GM19351 (cell line): ENCODE results near the gene SMU1.

Experiments
- ATAC-seq: cut with Tn5 transposase; IDR thresholded peaks from one replicate; pipeline ENCODE4 v1.9.1; 2021; ENCODE audit warnings: mild to moderate bottlenecking, moderate library complexity; ENCODE audit not compliant: unreplicated experiment

SMU1 gene

DNA sequence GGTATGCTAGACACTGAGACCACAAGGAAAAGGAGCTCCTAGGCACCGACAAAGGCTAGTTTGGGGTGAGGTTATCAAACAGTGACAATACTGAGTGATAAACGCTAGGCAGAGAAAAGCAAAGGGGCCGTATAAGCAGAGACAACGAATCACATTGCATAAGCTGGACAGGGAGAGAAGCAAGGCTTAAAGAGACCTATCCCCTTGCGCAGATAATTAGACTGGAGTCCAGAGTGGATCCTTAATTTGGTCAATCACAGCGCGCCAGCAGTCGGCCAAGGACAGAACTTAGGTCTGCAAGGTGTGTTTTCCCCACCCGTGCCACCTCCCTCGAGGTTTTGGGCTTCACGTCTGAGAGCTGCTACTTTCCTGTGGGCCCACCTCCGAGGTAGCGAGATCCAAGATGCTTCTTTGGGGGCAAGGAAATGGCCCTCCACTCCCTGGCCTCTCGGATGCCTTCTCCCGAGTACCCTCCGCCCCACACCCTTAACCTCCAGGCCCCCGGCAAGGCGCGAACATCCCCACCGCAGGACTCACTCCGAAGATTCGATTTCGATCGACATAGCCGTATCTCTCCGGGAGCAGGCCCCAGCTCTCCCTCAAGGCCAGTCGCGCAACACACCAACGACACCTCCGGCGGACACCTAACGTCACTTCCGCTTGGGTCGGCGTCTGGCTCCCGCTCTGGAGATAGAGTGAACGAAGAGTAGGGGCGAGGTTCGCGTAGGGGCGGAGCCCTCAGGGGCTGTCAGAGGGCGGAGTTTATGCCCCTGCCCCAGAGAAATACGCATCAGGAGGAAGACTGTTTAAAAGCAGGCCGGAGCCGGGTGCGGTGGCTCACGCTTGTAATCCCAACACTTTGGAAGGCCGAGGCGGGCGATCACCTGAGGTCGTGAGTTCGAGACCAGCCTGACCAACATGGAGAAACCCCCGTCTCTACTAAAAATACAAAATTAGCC is at the start of gene SMU1:
Gene SMU1 (minus strand): TSS at position 629 of the 959 bp plus-strand sequence. CDS start 66 bp downstream, at position 563.
- ATAC-seq: peak; percentile 99

GRCh38 chr9:33125461-33125860 is 49.0 kb upstream of the SMU1 start:
- no peak for ATAC-seq

- peak; percentile 67 for ATAC-seq
Measured at GRCh38 chr9:33124751-33125381, 48.4 kb upstream of the SMU1 start.

DNA sequence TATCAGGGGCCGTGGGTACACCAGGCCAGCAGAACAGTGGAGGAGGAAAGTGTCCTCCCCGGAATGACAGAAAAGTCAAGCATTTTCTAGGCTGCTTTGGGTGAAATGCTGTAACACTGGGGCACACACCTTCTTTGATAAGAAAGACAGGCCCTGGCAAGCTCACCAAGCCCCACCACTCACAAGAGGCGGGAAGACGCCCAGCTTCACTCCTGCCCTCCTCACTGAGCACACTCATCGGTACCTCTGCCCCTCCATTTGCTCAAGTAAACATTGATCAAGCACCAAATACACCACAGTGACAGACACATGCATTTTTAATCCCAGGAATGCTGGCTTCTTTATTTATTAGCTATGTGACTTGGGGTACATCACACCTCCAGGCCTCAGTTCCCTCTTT is 47.6 kb upstream of the SMU1 start:
- no peak for ATAC-seq

GRCh38 chr9:33123407-33124031 is 47.0 kb upstream of the SMU1 start:
- ATAC-seq: no peak

DNA sequence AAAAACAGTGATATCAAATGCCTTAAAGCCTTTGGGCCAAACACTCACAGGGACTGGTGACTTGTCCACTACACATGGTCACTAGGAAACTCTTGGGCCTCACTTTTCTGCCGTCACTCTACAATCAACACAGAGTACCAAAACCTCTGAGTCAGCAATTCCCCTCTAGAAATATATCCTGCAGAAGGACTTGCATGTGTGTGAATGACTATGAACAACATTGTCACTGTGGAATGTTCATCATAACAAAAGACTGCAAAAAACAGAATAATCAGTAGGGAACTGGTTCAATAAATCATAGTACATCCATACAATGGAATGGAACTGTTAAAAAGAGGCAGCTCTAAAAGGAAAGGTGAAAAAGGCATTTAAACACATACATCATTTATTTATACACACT is 44.1 kb upstream of the SMU1 start:
- no peak for ATAC-seq

DNA sequence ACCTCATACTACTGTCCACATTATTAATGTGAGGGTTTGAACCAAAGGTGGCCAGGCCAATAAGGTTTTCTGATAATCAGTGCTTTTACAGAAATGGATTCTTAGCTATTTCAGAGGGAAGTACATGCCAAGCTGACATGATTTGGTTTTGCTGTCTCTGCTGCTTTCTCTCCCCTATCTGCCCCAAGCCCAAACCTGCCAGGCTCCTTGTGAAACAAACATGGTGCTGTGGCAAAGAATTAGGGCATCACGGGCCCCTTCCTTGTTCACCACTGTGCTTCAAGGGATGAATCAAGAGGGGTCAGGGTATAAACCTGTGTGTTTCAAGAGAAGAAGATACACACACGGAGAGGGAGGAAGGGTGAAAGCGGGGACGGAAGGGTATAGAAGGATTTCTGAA is 41.3 kb upstream of the SMU1 start:
- no peak for ATAC-seq

GRCh38 chr9:33117306-33117705 is 40.8 kb upstream of the SMU1 start:
- ATAC-seq: no peak

- ATAC-seq: peak; percentile 70
Measured at GRCh38 chr9:33116860-33117259, 40.4 kb upstream of the SMU1 start.

DNA sequence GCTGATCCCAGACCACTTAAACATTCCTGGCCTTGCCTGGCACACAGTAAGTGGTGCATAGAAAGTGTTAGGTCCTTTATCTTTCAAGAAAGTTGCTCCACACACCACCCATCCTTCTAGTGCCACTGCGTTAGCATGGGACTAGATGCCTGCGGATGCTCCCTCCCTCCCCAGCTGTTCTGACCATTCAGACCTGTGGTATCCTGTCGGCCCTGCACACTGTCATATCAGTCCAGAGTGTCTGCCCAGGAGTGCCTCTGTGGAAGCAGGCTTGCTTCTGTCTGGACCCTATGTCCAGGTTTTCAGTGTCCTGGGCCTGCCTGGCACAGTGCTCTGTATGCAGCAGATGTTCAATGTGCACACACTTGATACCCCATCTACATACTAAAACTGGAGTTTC is 38.3 kb upstream of the SMU1 start:
- ATAC-seq: no peak

DNA sequence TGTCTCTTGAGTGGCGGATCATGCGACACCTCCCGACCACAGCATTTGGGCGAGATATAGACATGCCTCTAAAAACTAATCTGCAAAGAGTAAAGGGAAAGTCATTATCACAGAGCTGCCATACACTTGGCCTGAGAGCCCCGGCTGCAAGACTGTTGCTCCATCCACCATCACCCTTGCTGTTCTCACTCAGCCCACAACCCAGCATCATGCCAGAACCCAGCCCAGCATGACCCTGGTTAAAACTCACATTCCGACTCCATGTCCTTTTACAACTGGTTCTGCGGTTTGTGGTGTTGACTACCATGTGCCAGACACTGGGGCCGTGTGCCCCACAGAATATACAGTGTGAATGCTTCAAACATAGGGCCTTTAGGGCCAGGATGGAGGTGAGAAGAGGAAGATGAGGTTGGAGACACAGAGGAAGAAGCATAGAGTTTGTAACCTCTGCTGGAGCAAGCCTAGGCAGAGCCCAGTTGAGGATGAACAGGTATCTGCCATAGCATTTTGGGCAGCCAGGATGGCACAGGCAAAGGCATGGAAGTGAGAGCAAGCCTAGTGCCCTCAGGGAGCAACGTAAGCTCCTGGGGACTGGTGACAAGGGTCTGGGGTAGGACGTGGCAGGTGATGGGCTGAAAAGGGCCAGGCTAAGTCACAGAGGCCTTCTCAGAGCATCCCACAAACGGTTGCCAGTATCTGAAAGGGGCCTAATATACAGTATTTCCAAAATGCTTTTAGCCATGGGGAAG is 37.5 kb upstream of the SMU1 start:
- no peak for ATAC-seq

DNA sequence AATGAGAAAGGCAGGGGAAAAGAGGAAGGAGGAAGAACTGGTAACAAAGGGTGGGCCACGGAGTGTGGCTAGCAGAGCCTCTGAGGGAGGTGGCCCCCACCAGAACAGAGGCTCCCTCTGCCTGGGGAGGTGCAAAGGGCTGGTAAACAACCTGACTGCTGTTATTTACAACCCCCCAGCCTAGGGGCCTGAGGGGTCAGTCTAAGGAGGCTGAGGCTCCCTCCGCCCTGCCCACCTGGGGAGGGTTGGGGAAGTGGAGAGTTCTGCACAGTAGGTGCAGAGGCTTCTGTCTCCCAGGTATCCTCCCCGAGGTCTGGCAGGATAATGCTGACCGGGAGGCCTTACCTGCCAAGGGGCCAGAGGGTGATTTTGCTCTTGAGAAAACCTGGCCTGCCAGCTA is 35.6 kb upstream of the SMU1 start:
- no peak for ATAC-seq

DNA sequence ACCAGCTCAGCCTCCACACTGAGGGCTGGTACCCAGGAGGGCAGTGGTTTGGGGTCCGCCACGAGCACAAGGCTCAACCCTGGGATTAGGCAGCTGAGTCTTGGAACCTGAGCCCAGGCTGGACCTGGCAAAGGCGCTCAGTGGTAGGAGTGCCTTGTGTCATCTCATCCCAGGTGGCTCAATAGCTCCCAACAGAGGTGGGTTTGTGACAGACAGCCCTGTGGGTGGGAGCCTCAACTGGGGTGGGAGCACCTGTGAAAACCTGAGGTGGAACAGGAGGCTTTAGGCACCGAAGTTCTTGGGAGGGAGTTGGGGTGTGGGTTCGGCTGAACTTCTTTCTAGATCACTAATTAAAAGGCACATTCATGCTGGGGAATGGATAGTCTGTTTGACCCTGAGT is 35.2 kb upstream of the SMU1 start:
- ATAC-seq: no peak

DNA sequence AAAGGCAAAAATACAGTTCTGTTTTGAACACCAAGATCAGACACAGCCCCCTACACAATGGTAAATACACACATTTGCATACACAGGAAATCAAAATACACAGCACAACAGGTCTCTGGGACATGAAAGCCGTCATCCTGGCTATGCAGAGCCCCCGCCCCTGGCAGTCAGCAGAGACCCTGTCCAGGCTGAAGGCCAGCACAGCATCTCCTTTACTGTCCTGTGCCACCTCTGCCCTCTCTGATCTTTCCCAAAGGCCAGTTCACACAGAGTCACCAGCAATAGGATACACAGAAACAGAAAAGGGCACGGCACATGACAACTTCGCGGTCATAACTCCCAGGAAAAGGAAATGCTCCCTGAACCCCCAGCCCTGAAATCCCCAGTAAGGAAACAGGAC is 34.2 kb upstream of the SMU1 start:
- ATAC-seq: no peak

DNA sequence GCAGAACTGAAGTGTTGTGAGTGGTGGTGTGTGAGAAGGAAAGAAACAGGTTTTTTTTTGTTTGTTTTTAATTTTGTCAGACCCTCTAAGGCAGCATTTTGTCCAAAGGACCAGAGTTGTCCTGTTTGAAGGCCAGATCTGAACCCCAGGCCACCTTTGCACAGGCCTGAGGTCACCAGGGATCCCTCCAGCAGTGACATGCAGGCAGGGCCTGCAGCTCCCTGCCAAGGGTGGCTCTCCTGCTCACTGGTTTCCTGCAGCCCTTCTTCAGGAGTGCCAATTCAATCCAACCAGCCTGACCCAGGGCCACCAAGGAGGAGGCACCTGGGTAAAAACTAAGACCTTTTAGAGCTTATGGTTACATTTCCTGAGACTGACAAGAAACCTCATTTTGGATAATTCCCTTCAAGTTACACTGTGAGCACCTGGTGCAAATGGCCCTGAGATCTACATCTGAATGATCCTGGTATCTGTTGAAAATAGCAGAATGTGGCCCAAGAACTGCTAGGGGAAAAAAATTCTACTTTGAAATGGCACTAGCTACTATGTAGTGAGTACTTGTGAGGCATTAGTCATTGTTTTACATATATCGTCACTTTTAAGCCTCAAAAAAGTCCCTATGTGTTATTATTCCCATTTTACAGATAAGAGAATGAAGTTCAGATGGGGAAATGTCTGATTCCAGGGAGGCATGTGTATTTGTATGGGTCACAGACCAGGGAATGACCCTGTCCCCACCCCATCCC is 33.5 kb upstream of the SMU1 start:
- no peak for ATAC-seq

GRCh38 chr9:33109097-33109496 is 32.6 kb upstream of the SMU1 start:
- ATAC-seq: no peak

DNA sequence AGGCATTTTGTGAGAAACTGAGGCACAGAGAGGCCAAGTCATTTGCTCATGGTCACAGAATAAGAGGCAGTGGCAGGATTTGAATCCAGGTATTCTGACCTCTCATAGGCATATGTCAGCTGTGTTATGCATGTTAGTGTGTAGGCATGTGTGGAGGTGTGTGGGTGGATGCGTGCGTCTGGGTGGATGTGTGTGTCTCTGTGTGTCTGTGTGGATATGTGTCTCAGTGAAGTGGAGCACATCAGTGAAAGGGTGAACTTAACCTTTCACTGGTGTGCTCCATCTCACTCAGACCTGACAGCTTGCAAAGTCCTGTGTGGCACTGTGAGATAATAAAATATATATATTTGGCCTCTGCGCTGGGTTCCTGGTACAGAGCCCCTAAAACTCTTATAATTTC is 32.0 kb upstream of the SMU1 start:
- no peak for ATAC-seq

GRCh38 chr9:33107762-33108161 is 31.3 kb upstream of the SMU1 start:
- no peak for ATAC-seq

GRCh38 chr9:33106827-33107621 is 30.6 kb upstream of the SMU1 start:
- no peak for ATAC-seq

DNA sequence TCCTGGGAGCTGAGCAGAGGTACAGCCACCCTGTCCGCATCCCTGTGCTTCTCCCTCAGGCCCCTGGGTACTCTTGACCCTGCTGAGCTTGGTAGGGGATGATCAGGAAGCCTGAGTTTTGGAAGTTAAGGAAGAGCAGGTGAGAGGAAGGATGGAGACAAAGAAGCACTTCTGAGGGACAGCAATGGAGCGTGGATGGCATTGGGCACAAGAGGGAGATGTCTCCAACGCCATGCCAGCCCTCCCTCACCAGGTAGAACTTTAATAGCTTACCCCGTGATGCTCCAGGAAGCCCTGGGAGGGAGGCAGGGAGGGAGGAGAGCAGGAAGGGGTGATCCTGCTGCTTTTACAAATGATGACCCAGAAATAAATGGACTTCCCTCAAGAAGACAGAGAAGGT is 29.9 kb upstream of the SMU1 start:
- ATAC-seq: no peak
